Thymus (tissue), 11 donors: ENCODE measurements around the gene LOXL3. TPM values are rescaled to one million over a fixed set of nuclear protein-coding genes. Genes with fewer than 3 reads are reported as not detected.
"Not testable (repeated sequence)": the region's sequence is repeated elsewhere in the genome, so short reads cannot be mapped to it uniquely, and the experiment has no call there.

Experiments
- DNase-seq, 9 donors: peaks; one replicate each; pipeline ENCODE4 v3.0.0-alpha.2; 2013; ENCODE audit warnings: low spot score in 9 of 9, low read depth in 6 of 9, missing footprints in 1 of 9
- H3K27ac ChIP-seq, 2 donors: one replicate each; pipeline ENCODE4 v1.5.1; 2013; ENCODE audit warnings: control low read depth in 1 of 2, low read depth in 1 of 2, low read length in 1 of 2, mild to moderate bottlenecking in 1 of 2, moderate library complexity in 1 of 2
- H3K27me3 ChIP-seq, 2 donors: one replicate each; pipeline ENCODE4 v1.5.1; 2013; ENCODE audit warnings: low read length in 1 of 2; ENCODE audit not compliant: control insufficient read depth in 2 of 2, insufficient read depth in 1 of 2
- H3K36me3 ChIP-seq, 2 donors: one replicate each; pipeline ENCODE4 v1.5.1; 2013; ENCODE audit warnings: low read length in 1 of 2, mild to moderate bottlenecking in 1 of 2, moderate library complexity in 1 of 2; ENCODE audit not compliant: control insufficient read depth in 2 of 2, insufficient read depth in 2 of 2
- H3K4me1 ChIP-seq, 2 donors: one replicate each; pipeline ENCODE4 v1.5.1; 2013; ENCODE audit warnings: low read length in 2 of 2; ENCODE audit not compliant: control insufficient read depth in 2 of 2, insufficient read depth in 2 of 2
- H3K4me3 ChIP-seq, 2 donors: one replicate each; pipeline ENCODE4 v1.5.1; 2013; ENCODE audit warnings: low read length in 2 of 2, control low read depth in 1 of 2, mild to moderate bottlenecking in 1 of 2
- H3K9me3 ChIP-seq, 2 donors: one replicate each; pipeline ENCODE4 v1.5.1; 2013; ENCODE audit warnings: low read length in 1 of 2, mild to moderate bottlenecking in 1 of 2; ENCODE audit not compliant: control insufficient read depth in 2 of 2, insufficient read depth in 1 of 2
- WGBS: extraction: QIAGEN DNeasy Blood & Tissue Kit; methylation state at CpG from one replicate; pipeline ENCODE4 v1.1.7; 2013; 5-methylcytosine and 5-hydroxymethylcytosine counted together
- polyA plus RNA-seq: library from polyadenylated mRNA; stranded (reverse); fragments of 200-250 nt; gene quantifications from one replicate; pipeline ENCODE4 v1.2.3, GENCODE V29; 2013
- total RNA-seq: library from RNA; stranded (reverse); fragments of 120-200 nt; gene quantifications from one replicate; pipeline ENCODE4 v1.2.4, GENCODE V29; 2013
- donor health status: healthy.

Gene LOXL3
- total and polyA plus RNA-seq, 2 donors, result 1.4 to 1.6 TPM

- H3K36me3 ChIP-seq, result no peaks in the 10 kb centered on the region
- H3K4me3 ChIP-seq, result no peak overlapping the region
- no peaks in the 10 kb centered on the region for H3K4me1 ChIP-seq
- H3K27me3 ChIP-seq, result peaks cover 0 to 15% of the 10 kb centered on the region in 2 donors
- no peak for DNase-seq
- WGBS, result 98% methylated on average over 5 of the region's 5 CpGs
- H3K27ac ChIP-seq, result no peak overlapping the region
- no peaks in the 10 kb centered on the region for H3K9me3 ChIP-seq
Observed at GRCh38 chr2:74564222-74564621, 10.5 kb upstream of the LOXL3 start.

GRCh38 chr2:74562126-74562775 lies 8.5 kb upstream of the LOXL3 start:
- Histone ChIP-seq H3K4me3 (no peak overlapping the region), H3K9me3 (no peaks in the 10 kb centered on the region), H3K4me1 (no peaks in the 10 kb centered on the region), H3K36me3 (no peaks in the 10 kb centered on the region), H3K27me3 (peaks cover 0 to 15% of the 10 kb centered on the region in 2 donors), H3K27ac (no peak overlapping the region)
- no peak for DNase-seq
- 91% methylated on average over 7 of the region's 7 CpGs for WGBS

- H3K27me3 ChIP-seq, result peaks cover 0 to 18% of the 10 kb centered on the region in 2 donors
- H3K4me3 ChIP-seq, DNase-seq, H3K9me3 ChIP-seq, H3K4me1 ChIP-seq, H3K27ac ChIP-seq, H3K36me3 ChIP-seq: not testable (repeated sequence)
- WGBS, result 100% methylated on average over 1 of the region's 1 CpG
Observed at GRCh38 chr2:74561022-74561421, 7.3 kb upstream of the LOXL3 start.

DNA sequence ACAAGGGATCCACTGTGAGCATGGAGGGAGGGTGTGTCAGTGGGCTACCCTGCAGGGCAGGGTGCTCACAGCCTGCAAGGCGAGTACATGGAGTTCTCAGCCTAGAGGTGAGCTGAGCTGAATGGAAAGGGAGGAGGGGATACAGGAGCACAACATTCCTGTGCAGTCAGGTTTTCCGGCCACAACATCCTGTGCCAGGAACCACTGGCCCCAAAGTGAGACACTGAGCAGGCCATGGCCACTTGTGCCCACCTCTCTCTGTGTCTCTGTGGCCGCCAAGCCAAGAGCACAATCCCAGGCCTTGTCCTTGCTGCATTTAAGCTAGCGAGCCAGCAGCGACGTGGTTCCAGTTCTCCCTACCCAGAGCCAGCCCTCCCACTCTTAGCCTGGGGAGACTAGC lies 6.8 kb upstream of the LOXL3 start:
- 83% methylated on average over 6 of the region's 6 CpGs for WGBS
- Histone ChIP-seq H3K27me3 (peaks cover 0 to 22% of the 10 kb centered on the region in 2 donors), H3K4me3 (no peak overlapping the region), H3K27ac (no peak overlapping the region), H3K4me1 (peaks cover 0 to 6% of the 10 kb centered on the region in 2 donors), H3K9me3 (no peaks in the 10 kb centered on the region), H3K36me3 (peaks cover 2 to 3% of the 10 kb centered on the region in 2 donors)
- no peak for DNase-seq

- Histone ChIP-seq H3K36me3 (peaks cover 2 to 3% of the 10 kb centered on the region in 2 donors), H3K9me3 (no peaks in the 10 kb centered on the region), H3K4me3 (no peak overlapping the region), H3K27ac (no peak overlapping the region), H3K27me3 (peaks cover 0 to 29% of the 10 kb centered on the region in 2 donors), H3K4me1 (peaks cover 4 to 13% of the 10 kb centered on the region in 2 donors)
- no peak for DNase-seq
- WGBS, result 97% methylated on average over 5 of the region's 5 CpGs
Observed at GRCh38 chr2:74559912-74560311, 6.2 kb upstream of the LOXL3 start.

- Histone ChIP-seq H3K4me1 (peaks cover 7 to 19% of the 10 kb centered on the region in 2 donors), H3K9me3 (no peaks in the 10 kb centered on the region), H3K27ac (no peak overlapping the region), H3K4me3 (no peak overlapping the region), H3K27me3 (peaks cover 3 to 41% of the 10 kb centered on the region in 2 donors), H3K36me3 (peaks cover 2 to 3% of the 10 kb centered on the region in 2 donors)
- DNase-seq, result no peak
- 93% methylated on average over 7 of the region's 7 CpGs for WGBS
Observed at GRCh38 chr2:74558284-74559230, 4.8 kb upstream of the LOXL3 start.

GRCh38 chr2:74556831-74557370 lies 3.2 kb upstream of the LOXL3 start:
- Histone ChIP-seq H3K27ac (no peak overlapping the region), H3K9me3 (no peaks in the 10 kb centered on the region), H3K4me1 (peaks cover 7 to 28% of the 10 kb centered on the region in 2 donors), H3K36me3 (peaks cover 2 to 3% of the 10 kb centered on the region in 2 donors), H3K4me3 (no peak overlapping the region), H3K27me3 (peaks cover 11 to 54% of the 10 kb centered on the region in 2 donors)
- DNase-seq, result no peak
- WGBS, result 94% methylated on average over 6 of the region's 6 CpGs

GRCh38 chr2:74556159-74556558 lies 2.4 kb upstream of the LOXL3 start:
- Histone ChIP-seq H3K36me3 (peaks cover 2 to 3% of the 10 kb centered on the region in 2 donors), H3K27me3 (peaks cover 17 to 57% of the 10 kb centered on the region in 2 donors), H3K4me1 (peaks cover 7 to 28% of the 10 kb centered on the region in 2 donors), H3K4me3 (no peak overlapping the region), H3K9me3 (no peaks in the 10 kb centered on the region), H3K27ac (no peak overlapping the region)
- DNase-seq, result no peak
- WGBS, result 95% methylated on average over 14 of the region's 14 CpGs
